ENCODE measurements around the gene TMEM86B. TPM values are rescaled to one million over a fixed set of nuclear protein-coding genes. Genes with fewer than 3 reads are reported as not detected.
"Not testable (repeated sequence)": the region's sequence is repeated elsewhere in the genome, so short reads cannot be mapped to it uniquely, and the experiment has no call there.

Gene TMEM86B
- total RNA-seq, 1 donor from 2014 or later, result 4.3 TPM

DNA sequence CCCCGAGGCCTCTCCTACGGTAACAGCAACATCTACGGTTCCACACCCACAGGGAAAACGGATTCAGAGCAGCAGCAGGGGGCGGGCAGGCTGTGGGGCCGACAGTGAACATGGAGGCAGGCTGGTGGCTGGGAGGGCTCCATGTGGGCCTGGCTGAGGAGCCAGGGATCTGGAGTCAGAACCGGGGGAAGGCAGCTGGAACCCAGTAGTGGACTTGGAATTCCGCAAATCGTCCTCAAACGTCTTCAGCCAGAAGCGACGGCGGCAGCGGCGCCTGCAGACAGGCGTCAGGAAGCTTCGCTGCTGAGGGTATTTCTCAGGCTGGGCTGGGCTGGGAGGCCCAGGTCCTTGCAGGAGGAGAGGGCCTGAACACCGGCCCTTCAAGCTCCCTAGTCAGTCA lies 1.8 kb downstream of the TMEM86B start:
- no peaks in the 10 kb centered on the region for H3K4me1 ChIP-seq
- no peaks in the 10 kb centered on the region for H3K27me3 ChIP-seq
- H3K27ac ChIP-seq, result no peak overlapping the region
- H3K4me3 ChIP-seq, result no peak overlapping the region
- no peak for TF ChIP-seq CTCF (IDR thresholded peaks at IDR 0.05)
- DNase-seq, result no peak
- no peak for ATAC-seq
- intact Hi-C loops (cut with DNase I), result no loop called here
- H3K9me3 ChIP-seq, result no peaks in the 10 kb centered on the region
- peaks cover 40% of the 10 kb centered on the region for H3K36me3 ChIP-seq

DNA sequence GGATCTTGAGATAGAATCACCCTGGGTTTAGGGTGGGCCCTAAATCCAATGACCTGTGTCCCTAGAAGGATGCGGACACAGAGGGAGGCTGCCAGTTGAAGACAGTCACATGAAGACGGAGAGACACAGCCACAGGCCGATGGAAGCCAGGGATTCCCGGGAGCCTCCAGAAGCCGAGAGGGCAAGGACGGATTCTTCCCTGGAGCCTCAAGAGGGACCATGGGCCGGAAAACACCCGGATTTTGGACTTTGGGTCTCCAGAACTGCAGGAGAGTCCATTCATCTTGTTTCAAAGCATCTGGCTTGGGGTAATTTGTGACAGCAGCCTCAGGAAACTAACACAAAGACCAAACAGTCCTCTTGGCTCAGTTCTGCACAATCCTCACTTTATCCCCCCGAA lies 2.3 kb downstream of the TMEM86B start:
- TF ChIP-seq CTCF (IDR thresholded peaks at IDR 0.05), result no peak
- DNase-seq (no peak), ATAC-seq (no peak)
- Histone ChIP-seq H3K27ac (no peak overlapping the region), H3K4me1 (no peaks in the 10 kb centered on the region), H3K36me3 (peaks cover 35% of the 10 kb centered on the region), H3K9me3 (no peaks in the 10 kb centered on the region), H3K4me3 (no peak overlapping the region), H3K27me3 (no peaks in the 10 kb centered on the region)
- intact Hi-C loops (cut with DNase I), result no loop called here

- intact Hi-C loops (cut with DNase I), result no loop called here
- H3K36me3 ChIP-seq, result peaks cover 27% of the 10 kb centered on the region
- H3K27ac ChIP-seq, result no peak overlapping the region
- H3K9me3 ChIP-seq, result no peaks in the 10 kb centered on the region
- no peaks in the 10 kb centered on the region for H3K4me1 ChIP-seq
- H3K27me3 ChIP-seq, result no peaks in the 10 kb centered on the region
- ATAC-seq (no peak), DNase-seq (no peak)
- TF ChIP-seq CTCF (IDR thresholded peaks at IDR 0.05), result no peak
- H3K4me3 ChIP-seq, result no peak overlapping the region
Measured at GRCh38 chr19:55225415-55225958, 3.1 kb downstream of the TMEM86B start.

GRCh38 chr19:55224679-55225414 lies 3.7 kb downstream of the TMEM86B start:
- DNase-seq; H3K27ac ChIP-seq; ATAC-seq; H3K27me3 ChIP-seq; H3K9me3 ChIP-seq; intact Hi-C loops (cut with DNase I); H3K4me3 ChIP-seq; H3K4me1 ChIP-seq: not testable (repeated sequence)
- H3K36me3 ChIP-seq, result peaks cover 21% of the 10 kb centered on the region

GRCh38 chr19:55224038-55224665 lies 4.4 kb downstream of the TMEM86B start:
- Histone ChIP-seq H3K27me3 (no peaks in the 10 kb centered on the region), H3K4me1 (no peaks in the 10 kb centered on the region), H3K27ac (no peak overlapping the region), H3K36me3 (peaks cover 14% of the 10 kb centered on the region), H3K9me3 (no peaks in the 10 kb centered on the region), H3K4me3 (no peak overlapping the region)
- no peak for ATAC-seq
- peak; percentile 53 for DNase-seq
- intact Hi-C loops (cut with DNase I), result no loop called here
- TF ChIP-seq CTCF (IDR thresholded peaks at IDR 0.05), result no peak

GRCh38 chr19:55223291-55224037 lies 5.1 kb downstream of the TMEM86B start:
- Histone ChIP-seq H3K36me3 (peaks cover 13% of the 10 kb centered on the region), H3K4me1 (no peaks in the 10 kb centered on the region), H3K9me3 (no peaks in the 10 kb centered on the region), H3K27ac (no peak overlapping the region), H3K27me3 (no peaks in the 10 kb centered on the region), H3K4me3 (no peak overlapping the region)
- DNase-seq (peak; percentile 58), ATAC-seq (no peak)
- intact Hi-C loops (cut with DNase I), result no loop called here
- TF ChIP-seq CTCF (IDR thresholded peaks at IDR 0.05), result no peak
